CD14-positive monocyte (primary cell): ENCODE results near the gene KCNS1. TPM values are rescaled to one million over a fixed set of nuclear protein-coding genes. Genes with fewer than 3 reads are reported as not detected.

Experiments used
- DNase-seq, 3 donors: peaks; one replicate each; pipeline ENCODE4 v3.0.0-alpha.2; 2011 to 2022
- H2AFZ ChIP-seq: 2 replicates; pipeline ENCODE4 v1.6.0; 2012; ENCODE audit warnings: mild to moderate bottlenecking, low read depth, low read length, inconsistent platforms; ENCODE audit not compliant: insufficient read depth, poor library complexity, severe bottlenecking
- H3K27ac ChIP-seq, 2 donors: 1 replicate in 1 of 2; 2 replicates in 1 of 2; pipeline ENCODE4 v1.5.1; 2012 to 2013; ENCODE audit warnings: low read length in 2 of 2, control low read depth in 1 of 2, inconsistent platforms in 1 of 2, low read depth in 1 of 2, mild to moderate bottlenecking in 1 of 2
- H3K27me3 ChIP-seq, 2 donors: one replicate each; pipeline versions ENCODE4 v1.6.0 to v1.6.1; 2011 to 2013; ENCODE audit warnings: low read length in 2 of 2; ENCODE audit not compliant: control insufficient read depth in 2 of 2, insufficient read depth in 2 of 2
- H3K36me3 ChIP-seq, 2 donors: replicated peaks in 1 of 2; 1 replicate in 1 of 2; 2 replicates in 1 of 2; pipeline versions ENCODE4 v1.5.1 to v1.6.1; 2012 to 2013; ENCODE audit warnings: low read length in 2 of 2, control low read depth in 1 of 2, inconsistent platforms in 1 of 2, mild to moderate bottlenecking in 1 of 2; ENCODE audit not compliant: insufficient read depth in 2 of 2, control insufficient read depth in 1 of 2
- H3K4me1 ChIP-seq, 2 donors: 1 replicate in 1 of 2; 2 replicates in 1 of 2; pipeline versions ENCODE4 v1.5.1 to v1.6.1; 2012 to 2013; ENCODE audit warnings: low read length in 2 of 2, control low read depth in 1 of 2, inconsistent platforms in 1 of 2, mild to moderate bottlenecking in 1 of 2, moderate library complexity in 1 of 2; ENCODE audit not compliant: insufficient read depth in 2 of 2, control insufficient read depth in 1 of 2
- H3K4me2 ChIP-seq: replicated peaks from 2 replicates; pipeline ENCODE3; 2012; ENCODE audit warnings: low read length, moderate library complexity, mild to moderate bottlenecking; ENCODE audit not compliant: poor library complexity, severe bottlenecking; ENCODE audit errors: extremely low read depth
- H3K4me3 ChIP-seq, 3 experiments: fragments of 200-600 bp in 1 of 3; sonication (generic) in 1 of 3; replicated peaks in 1 of 3; 1 replicate in 2 of 3; 2 replicates in 1 of 3; pipeline ENCODE4 v1.5.1; 2011 to 2013; ENCODE audit warnings: low read length in 3 of 3, mild to moderate bottlenecking in 3 of 3, control low read depth in 2 of 3, low read depth in 2 of 3, inconsistent platforms in 1 of 3, moderate library complexity in 1 of 3
- H3K79me2 ChIP-seq: 2 replicates; pipeline ENCODE4 v1.6.0; 2012; ENCODE audit warnings: mild to moderate bottlenecking, control low read depth, inconsistent platforms, low read length, moderate library complexity; ENCODE audit not compliant: insufficient read depth
- H3K9ac ChIP-seq: 2 replicates; pipeline ENCODE4 v1.6.0; 2017; ENCODE audit warnings: low read length, mild to moderate bottlenecking; ENCODE audit not compliant: insufficient read depth, poor library complexity, severe bottlenecking
- H3K9me3 ChIP-seq, 2 donors: replicated peaks in 1 of 2; 1 replicate in 1 of 2; 2 replicates in 1 of 2; pipeline versions ENCODE4 v1.5.1 to v1.6.1; 2012 to 2013; ENCODE audit warnings: low read length in 2 of 2, control low read depth in 1 of 2; ENCODE audit not compliant: control insufficient read depth in 1 of 2, insufficient read depth in 1 of 2
- H4K20me1 ChIP-seq: 2 replicates; pipeline ENCODE4 v1.6.0; 2012; ENCODE audit warnings: mild to moderate bottlenecking, low read length, control low read depth, moderate library complexity; ENCODE audit not compliant: insufficient read depth
- H3K27ac Mint-ChIP-seq, 7 donors: one replicate each; pipeline ENCODE4 v1.8.0; 2020; ENCODE audit warnings: mild to moderate bottlenecking in 7 of 7, mixed read lengths in 7 of 7, moderate library complexity in 6 of 7, inconsistent platforms in 2 of 7
- H3K27me3 Mint-ChIP-seq, 3 donors: one replicate each; pipeline ENCODE4 v1.8.0; 2021 to 2022; ENCODE audit warnings: low read depth in 3 of 3, mild to moderate bottlenecking in 3 of 3, mixed read lengths in 3 of 3, moderate library complexity in 3 of 3, inconsistent platforms in 1 of 3
- H3K36me3 Mint-ChIP-seq, 2 donors: one replicate each; pipeline ENCODE4 v1.8.0; 2020; ENCODE audit warnings: mixed read lengths in 2 of 2, inconsistent platforms in 1 of 2, mild to moderate bottlenecking in 1 of 2
- H3K4me1 Mint-ChIP-seq: one replicate; pipeline ENCODE4 v1.8.0; 2020; ENCODE audit warnings: mild to moderate bottlenecking, mixed read lengths
- H3K4me3 Mint-ChIP-seq, 2 donors: one replicate each; pipeline ENCODE4 v1.8.0; 2020; ENCODE audit warnings: mild to moderate bottlenecking in 2 of 2, mixed read lengths in 2 of 2, moderate library complexity in 1 of 2
- H3K9me3 Mint-ChIP-seq, 7 donors: one replicate each; pipeline ENCODE4 v1.8.0; 2020 to 2022; ENCODE audit warnings: mixed read lengths in 7 of 7, mild to moderate bottlenecking in 6 of 7, moderate library complexity in 6 of 7, inconsistent platforms in 2 of 7
- CTCF ChIP-seq: fragments of 200-600 bp; IDR thresholded peaks from one replicate; pipeline ENCODE4 v1.8.0; 2022; ENCODE audit warnings: antibody characterized with exemption, mild to moderate bottlenecking
- WGBS: methylation state at CpG from one replicate; pipeline ENCODE4 v1.1.5; 2013; ENCODE audit warnings: missing lambda C conversion rate; ENCODE audit not compliant: insufficient coverage; 5-methylcytosine and 5-hydroxymethylcytosine counted together
- intact Hi-C, 2 donors: fragments of 100-400 bp; cut with micrococcal nuclease; formaldehyde crosslinking; loops; one replicate each; pipeline versions ENCODE4 v1.15.0 to v1.15.1; 2023
- polyA plus RNA-seq, 3 donors: library from polyadenylated mRNA; depleted of rRNA in 1 of 3; unstranded in 2 of 3; stranded (reverse) in 1 of 3; fragments of 300-500 nt in 2 of 3; fragments of >200 nt in 1 of 3; fragmentation: Illumina TruSeq in 2 of 3; gene quantifications; 1 replicate in 2 of 3; 2 replicates in 1 of 3; pipeline ENCODE4 v1.2.3, GENCODE V29; 2012 to 2021

The KCNS1 gene
- polyA plus RNA-seq, 3 donors, result 0.23 TPM; not detected in 2

- WGBS, result 83% methylated on average over 1 of the region's 4 CpGs
- no peaks in the 10 kb centered on the region for H3K27me3 ChIP-seq
- peaks cover 100% of the 10 kb centered on the region for H4K20me1 ChIP-seq
- H3K4me3 Mint-ChIP-seq, result no peak overlapping the region
- H3K9ac ChIP-seq, result no peak overlapping the region
- peaks cover 59% of the 10 kb centered on the region for H3K79me2 ChIP-seq
- no peak overlapping the region for H3K27ac Mint-ChIP-seq
- intact Hi-C loops, result no loop called here
- no peak overlapping the region for H3K4me3 ChIP-seq
- no peaks in the 10 kb centered on the region for H3K9me3 ChIP-seq
- no peak overlapping the region for H2AFZ ChIP-seq
- H3K4me1 ChIP-seq, result no peaks in the 10 kb centered on the region
- no peaks in the 10 kb centered on the region for H3K27me3 Mint-ChIP-seq
- peaks cover 41 to 89% of the 10 kb centered on the region in 2 donors for H3K36me3 ChIP-seq
- H3K27ac ChIP-seq, result no peak overlapping the region
- no peak overlapping the region for H3K4me2 ChIP-seq
- H3K36me3 Mint-ChIP-seq, result peaks cover 61 to 82% of the 10 kb centered on the region in 2 donors
- TF ChIP-seq CTCF, result no peak
- H3K9me3 Mint-ChIP-seq, result no peaks in the 10 kb centered on the region
- peaks cover 12% of the 10 kb centered on the region for H3K4me1 Mint-ChIP-seq
- peak in 1 of 3 donors; percentile 17 for DNase-seq
These were observed 39.7 kb downstream of the KCNS1 start for GRCh38 chr20:45061244-45061643.

GRCh38 chr20:45060294-45060693 lies 40.6 kb downstream of the KCNS1 start:
- H3K4me3 Mint-ChIP-seq, result no peak overlapping the region

More at GRCh38 chr20:45060294-45060693, 40.6 kb downstream of the KCNS1 start:
- Histone ChIP-seq H3K9me3 (no peaks in the 10 kb centered on the region), H3K4me2 (no peak overlapping the region), H3K4me3 (no peak overlapping the region), H3K4me1 (no peaks in the 10 kb centered on the region), H3K27me3 (no peaks in the 10 kb centered on the region), H3K27ac (no peak overlapping the region), H3K79me2 (peaks cover 53% of the 10 kb centered on the region), H3K9ac (no peak overlapping the region), H2AFZ (no peak overlapping the region), H4K20me1 (peaks cover 100% of the 10 kb centered on the region), H3K36me3 (peaks cover 42 to 91% of the 10 kb centered on the region in 2 donors)
- intact Hi-C loops, result no loop called here
- no peaks in the 10 kb centered on the region for H3K27me3 Mint-ChIP-seq
- no peaks in the 10 kb centered on the region for H3K9me3 Mint-ChIP-seq
- no peak for DNase-seq
- no peak overlapping the region for H3K27ac Mint-ChIP-seq
- no CpG with 5 or more reads among the region's 4 CpGs for WGBS
- peaks cover 12% of the 10 kb centered on the region for H3K4me1 Mint-ChIP-seq
- no peak for TF ChIP-seq CTCF
- H3K36me3 Mint-ChIP-seq, result peaks cover 67 to 86% of the 10 kb centered on the region in 2 donors
